ENCODE results near the gene BSN.
"Not testable (repeated sequence)": the region's sequence is repeated elsewhere in the genome, so short reads cannot be mapped to it uniquely, and the experiment has no call there.

Gene BSN

DNA sequence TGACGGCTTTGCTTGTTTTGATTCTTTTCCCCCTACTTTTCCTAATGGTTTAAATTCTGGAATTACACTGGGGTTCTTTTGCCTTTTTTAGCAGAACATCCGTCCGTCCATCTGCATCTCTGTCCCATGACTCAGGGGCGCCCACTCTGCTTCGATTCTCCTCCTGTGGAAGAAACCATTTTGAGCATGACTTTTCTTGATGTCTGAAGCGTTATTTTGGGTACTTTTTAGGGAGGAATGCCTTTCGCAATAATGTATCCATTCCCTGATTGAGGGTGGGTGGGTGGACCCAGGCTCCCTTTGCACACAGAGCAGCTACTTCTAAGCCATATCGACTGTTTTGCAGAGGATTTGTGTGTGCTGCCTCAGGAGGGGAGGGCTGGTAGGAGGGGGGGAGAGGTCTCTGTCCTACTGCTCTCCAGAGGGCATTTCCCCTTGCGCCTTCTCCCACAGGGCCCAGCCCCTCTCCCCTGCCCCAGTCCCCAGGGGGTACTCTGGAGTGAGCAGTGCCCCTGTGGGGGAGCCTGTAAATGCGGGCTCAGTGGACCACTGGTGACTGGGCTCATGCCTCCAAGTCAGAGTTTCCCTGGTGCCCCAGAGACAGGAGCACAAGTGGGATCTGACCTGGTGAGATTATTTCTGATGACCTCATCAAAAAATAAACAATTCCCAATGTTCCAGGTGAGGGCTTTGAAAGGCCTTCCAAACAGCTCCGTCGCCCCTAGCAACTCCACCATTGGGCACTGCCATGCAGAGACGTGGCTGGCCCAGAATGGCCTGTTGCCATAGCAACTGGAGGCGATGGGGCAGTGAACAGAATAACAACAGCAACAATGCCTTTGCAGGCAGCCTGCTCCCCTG lies 19.5 kb upstream of the BSN start:
- FAIRE-seq, result no peak

DNA sequence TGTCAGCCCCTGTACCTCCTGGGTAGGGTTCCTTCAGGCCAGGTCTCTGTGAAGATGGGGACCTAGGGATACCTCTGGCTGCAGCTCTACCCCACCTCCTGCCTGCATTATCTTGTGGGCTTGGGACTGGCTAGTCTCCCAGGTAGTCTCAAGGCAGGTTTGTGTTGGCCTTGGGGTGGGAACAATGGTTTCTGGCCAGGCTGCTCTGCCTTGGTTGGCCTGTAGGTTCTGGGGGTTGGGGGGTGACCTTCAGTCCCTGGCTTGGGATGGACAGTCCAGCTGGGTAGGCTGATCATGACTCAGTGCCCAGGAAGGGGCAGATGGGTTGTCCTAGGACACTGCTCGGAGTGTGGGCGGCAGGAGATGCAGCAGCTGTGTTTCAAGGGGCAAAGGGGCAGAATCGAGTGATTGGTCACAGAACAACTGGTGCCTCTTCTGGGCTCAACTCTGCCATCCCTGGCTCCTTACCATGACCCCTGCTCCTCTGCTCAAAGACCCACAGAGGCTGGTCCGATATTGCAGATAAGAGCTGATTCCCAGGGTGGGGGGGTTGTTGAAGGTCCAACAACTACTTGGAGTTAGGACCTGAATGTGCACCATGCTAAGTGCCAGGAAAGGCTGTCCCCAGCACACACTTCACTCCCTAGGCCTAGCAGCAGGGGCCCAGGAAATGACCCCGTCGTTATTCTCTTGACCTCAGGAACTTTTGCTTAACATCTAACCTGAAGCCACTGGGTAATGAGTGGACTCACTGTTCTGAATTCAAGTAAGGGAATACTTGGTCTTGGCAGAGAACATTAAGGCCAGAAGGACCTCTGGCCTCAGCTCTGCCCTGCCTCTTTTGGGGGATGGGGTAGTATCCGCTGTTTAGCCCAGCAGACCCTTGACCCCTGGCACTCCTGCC lies 18.1 kb upstream of the BSN start:
- no peak for FAIRE-seq

DNA sequence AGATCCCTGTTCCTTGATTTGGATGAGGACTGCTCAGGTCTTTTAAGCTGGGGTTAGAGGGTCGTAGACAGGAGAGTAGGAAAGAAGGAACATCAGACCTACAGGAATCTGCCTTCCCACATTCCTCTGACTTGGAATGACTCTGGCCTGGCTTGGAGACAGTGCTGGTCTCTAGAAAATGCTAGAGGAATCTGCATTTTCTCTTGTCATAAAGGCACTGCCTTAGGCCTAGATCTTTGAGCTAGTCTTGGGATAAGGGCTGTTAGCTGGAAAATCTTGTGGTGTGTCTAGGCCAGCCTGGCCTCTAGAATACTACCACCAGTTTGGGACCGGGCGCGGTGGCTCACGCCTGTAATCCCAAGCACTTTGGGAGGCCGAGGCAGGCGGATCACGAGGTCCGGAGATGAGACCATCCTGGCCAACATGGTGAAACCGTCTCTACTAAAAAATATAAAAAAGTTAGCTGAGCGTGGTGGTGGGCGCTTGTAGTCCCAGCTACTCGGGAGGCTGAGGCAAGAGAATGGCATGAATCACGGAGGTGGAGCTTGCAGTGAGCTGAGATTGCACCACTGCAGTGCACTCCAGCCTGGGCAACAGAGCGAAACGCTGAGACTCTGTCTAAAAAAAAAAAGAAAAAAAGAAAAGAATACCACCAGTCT lies 17.3 kb upstream of the BSN start:
- no peak for FAIRE-seq

DNA sequence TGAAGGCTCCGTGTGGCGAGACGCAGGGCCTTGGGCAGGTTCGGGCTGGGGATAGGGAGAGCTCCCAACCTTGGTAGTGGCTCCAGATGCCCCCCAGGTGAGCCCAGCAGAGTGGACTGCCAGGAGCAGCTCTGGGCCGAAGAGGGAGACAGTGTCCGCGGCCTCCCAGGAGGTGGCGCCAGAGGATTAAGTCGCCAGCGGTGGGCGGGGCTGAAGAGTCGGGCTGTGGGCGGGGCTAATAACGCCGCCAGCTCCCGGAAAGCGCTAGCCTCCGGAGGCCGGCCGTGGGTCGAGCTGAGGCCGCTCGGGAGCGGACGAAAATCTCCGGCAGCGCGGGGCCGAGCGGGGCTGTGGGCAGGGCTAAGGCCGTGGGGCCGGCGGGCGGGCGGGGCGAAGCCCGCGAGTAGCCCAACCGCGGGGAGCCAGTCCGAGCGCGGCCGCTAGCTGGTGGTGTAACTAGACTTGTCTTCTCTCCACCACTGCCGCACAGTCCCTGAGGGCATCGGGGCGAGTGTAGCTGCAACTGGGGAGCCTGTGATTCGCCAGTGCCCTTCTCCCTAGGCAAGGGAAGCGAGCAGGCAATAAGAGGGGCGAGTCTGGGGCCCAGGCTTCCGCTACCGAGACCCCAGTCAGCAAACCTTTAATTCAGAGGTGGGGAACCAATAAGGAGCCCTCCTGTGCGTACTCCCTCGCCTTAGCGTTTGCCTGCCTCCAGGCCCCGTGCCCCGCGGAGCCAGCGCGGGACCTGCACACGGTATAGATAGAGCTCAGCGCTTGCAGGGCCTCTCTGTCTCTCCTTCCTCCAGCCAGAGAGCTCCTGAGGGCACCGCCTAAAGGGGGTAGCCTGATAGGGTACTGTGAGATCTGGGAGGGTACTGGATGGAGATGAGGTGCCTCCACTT lies 14.4 kb upstream of the BSN start:
- no peak for FAIRE-seq

DNA sequence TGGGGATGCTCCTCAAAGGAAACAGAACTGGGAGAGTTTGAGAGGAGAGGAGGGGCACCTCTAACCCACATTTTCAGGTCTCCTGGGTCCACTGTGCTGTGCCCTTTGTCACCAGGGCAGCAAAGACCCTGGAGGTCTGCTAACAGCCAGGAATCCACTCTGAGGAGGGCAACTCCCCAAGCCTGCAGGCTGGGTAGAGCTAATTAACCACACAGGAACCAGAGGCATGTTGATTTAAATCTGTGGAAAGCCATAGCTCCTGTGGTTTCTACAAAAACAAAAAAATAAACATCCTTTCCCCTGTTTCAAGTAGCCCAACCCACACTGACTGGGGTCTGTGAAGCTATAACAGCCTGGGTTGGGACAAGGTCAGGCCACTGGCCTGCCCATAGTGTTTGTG lies 2.2 kb upstream of the BSN start:
- no peak for FAIRE-seq

DNA sequence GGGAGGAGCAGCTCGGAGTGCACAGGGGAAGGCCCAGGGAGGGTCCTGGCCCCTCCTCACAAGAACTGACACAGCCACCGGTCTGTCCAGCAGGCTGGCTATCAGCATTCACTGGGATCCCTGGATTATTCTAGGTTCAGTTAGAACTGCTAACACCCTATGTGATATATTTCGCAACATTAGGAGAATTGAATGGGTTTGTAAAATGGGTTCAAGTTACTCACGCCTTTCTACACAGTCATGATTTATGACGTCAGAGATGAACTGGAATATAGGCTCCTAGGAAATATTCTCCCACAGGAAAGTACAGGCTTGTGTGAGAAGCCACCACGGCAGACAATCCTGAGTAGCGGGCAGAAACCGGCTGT lies 969 bp upstream of the BSN start:
- no peak for FAIRE-seq

DNA sequence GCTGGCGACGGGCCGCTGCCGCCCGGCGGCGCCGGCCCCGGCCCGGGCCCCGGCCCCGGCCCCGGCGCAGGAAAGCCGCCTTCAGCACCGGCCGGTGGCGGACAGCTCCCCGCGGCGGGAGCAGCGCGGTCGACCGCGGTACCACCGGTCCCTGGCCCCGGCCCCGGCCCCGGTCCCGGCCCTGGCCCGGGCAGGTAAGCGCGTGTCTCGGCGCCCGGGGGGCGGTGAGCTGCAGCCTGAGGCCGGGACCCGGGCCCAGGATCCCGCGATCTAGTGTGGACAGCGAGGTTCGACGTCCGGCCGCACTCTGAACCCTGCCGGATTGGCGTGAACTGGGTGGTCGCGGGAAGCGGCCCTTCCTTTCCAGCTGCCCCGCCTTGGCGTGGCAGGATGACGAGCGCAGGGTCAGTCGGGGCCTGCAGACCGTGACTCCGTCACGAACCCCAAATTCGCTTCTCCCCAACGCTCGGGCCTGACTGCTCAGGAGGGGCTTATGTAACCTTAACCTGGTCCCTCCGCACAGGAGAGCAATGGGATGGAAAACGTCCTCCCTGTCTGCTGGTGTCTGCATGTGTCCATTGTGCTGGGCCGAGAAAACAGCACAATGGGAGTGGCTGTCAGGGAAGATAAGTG lies 472 bp downstream of the BSN start:
- FAIRE-seq, result no peak

DNA sequence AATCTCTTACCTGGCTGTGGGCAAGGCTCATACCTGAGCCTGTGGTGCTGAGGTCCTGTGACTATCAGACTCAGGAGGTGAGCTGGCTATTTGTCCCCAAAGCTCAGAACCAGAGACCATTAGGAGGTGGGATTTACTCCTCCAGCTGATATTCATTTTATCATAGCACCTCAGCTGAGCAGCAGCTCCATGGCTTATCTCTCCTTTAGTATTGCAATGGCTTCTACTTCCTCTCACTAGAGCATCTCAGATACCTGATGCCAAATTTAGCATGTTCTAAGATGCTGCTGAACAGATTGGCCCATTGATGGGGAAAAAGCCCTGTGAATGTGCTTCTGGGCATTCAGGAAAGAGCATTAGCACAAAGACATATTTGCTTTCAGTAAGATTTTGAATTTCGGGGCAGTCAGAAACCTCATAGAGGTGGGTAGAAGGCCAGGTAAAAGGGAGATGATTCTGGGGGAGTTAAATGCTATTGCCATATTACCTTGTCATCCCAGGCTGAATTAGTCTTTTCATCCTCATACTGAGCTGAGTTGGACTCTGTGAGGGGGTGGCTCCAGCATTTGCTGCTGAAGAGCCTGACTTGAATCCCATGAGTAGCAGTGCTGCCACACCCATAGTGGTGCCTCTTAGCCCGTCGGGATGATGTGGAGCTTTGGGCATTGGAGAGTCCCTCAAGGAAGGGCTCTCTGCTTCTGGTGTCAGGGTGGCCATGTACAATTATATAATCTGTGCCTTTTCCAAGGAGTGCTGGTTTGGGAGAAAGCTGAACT lies 2.4 kb downstream of the BSN start:
- no peak for FAIRE-seq

DNA sequence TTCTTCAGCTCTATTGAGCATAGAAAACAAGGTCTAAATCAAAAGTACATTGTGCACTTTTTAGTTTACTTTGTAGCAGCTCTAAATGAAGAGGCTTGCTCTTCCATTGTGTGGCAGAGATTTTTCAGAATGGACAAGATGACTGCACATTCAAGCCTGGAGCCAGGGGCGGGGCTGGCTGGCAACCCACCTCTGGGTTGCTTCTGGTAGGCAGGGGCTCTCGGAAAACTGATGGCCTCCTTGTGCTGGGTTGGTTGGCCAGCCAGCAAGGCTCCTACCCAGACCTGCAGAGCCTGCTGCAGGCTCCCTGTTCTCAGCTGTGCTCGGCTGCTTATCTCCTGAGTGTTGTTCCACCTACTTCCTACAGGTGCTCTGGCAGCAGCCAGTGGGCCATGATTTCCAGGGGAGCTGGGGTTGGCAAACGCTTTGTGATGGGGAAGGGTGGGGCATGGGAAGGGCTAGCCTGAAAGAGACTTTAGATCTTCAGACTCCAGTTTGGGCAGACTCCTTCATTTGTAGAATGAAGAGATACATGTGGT lies 8.8 kb downstream of the BSN start:
- FAIRE-seq, result no peak

DNA sequence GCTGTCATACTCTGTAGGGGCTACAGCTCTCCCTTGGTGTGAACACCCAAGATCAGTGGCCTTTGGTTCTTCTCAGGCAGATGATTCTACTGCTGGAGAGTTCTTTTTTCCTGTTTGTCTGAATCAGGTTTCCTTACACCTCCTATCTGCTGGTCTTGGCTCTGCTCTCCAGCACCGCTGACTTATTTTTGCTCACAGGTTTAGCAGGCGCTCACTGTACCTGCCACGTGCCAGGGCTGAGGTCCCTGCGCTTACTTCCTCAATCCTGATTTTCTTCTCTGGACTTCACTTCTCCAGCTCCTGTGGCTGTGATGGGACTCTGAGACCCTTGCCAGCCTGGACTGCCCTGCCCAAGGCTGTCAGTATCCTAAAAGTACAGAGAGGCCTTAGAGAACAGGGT lies 9.5 kb downstream of the BSN start:
- FAIRE-seq, result no peak

DNA sequence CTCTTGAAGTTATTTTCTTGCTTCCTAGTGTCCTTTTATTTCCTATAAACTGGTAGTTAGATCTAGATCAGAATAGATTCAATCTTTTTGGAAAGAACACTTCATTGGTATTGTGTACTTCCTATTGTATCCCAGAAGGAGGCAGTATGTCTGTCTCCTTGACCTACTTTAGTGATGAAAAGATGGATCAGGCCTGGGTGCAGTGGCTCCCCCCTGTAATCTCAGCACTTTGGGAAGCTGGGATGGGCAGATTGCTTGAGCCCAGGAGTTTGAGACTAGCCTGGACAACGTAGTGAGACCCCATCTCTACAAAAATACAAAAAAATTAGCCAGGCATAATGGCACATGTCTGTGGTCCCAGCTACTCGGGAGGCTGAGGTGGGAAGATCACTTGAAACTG lies 12.0 kb downstream of the BSN start:
- no peak for FAIRE-seq

DNA sequence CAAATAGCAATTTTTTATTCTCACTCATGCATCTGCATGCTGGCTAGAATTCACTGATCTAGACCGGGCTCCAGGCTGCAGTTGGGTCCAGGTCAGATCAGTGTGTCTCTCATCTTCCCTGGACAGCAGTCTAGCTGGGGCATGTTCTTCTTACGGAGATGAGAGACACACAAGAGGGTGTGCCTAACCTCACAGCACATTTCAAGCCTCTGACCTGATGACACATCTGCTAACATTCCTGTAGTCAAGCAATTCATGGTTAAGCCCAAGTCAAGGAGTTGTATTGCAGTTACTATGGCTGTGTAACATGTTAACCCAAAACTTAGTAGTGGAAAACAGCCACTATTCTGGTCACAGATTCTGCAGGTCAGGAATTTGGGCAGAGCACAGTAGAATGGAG lies 13.1 kb downstream of the BSN start:
- no peak for FAIRE-seq

DNA sequence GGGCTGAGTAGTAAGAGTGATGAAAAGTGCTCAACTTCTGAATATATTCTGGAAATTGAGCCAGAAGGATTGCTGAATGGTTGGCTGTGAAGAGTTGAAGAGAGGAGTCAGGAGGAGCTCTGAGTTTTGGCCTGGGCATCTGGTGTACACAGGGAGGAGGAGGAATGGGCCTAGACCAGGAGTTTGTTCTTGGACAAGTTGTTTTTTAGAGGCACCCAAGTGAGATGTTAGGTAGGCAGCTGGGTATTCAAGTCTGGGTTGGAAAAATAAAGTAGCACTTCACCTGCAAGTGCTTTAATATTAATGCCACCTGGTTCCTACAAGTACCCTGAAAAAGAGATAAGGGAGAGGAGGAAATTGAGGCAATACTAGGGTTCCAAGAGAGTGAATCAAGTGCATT lies 14.7 kb downstream of the BSN start:
- FAIRE-seq, result no peak

DNA sequence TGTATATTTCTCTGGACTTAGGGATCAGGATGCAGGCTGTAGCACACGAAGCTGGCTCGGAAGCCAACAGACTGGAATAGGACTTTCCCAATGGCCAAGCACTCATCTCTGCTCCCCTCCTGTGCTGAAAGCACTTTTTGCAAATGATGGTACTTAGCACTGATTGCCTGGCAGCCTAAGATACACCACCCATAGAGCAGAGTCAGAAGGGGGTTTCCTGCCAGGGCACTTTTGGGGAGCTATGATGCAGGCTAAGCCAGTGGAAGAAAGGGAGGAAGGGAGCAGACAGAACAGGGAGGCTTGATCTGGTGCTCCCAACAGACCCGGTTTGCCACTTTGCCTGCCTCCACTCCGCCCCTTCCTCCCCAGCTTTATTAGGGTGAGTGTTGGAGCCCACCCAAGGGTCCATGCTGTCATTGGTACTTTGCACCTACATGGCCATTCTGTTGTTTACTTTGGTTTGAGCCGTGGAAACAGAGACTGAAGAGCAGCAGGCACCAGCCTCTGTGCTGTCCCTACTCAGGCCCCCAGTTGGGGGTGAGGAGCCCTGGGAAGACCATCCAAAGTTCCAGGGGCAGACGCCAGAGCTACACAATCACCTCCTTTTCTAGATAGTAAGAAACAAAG lies 15.9 kb downstream of the BSN start:
- no peak for FAIRE-seq

DNA sequence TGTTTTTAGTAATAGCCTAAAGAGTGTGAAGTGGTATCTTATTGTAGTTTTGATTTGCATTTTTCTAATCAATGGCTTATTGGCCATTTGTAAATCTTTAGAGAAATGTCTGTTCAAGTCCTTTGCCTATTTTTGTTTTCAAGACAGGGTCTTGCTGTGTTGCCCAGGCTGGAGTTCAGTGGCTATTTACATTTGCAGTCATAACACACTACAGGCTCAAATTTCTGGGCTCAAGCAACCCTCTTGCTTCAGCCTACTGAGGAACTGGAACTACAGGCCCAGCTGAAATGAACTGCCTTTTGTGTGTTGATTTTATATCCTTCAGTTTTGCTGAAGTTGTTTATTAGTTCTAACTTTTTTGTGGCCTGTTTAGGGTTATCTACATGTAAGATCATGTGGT lies 27.9 kb downstream of the BSN start:
- FAIRE-seq, result no peak

DNA sequence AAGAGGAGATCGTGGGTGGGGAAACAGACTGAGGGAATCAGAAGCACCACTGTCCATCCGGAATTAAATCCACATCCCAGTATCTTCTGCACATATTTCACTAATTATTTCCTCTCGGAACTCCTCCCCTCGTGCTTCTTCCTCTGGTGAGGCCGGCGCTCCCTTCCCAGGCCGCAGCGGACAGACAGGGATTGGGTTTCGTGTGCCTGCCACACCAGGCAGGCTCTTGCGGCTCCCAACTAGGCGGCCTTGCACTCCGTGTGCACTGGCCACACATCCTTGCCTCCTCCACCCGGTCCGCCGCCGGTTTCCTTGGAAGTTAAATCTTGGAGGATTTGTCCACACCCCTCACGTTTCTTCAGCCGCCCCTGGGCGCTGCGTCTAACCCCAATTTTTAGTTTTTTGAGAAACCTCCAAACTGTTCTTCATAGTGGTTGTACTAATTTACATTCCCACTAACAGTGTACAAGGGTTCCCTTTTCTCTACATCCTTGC lies 31.0 kb downstream of the BSN start:
- FAIRE-seq, result not testable (repeated sequence)

DNA sequence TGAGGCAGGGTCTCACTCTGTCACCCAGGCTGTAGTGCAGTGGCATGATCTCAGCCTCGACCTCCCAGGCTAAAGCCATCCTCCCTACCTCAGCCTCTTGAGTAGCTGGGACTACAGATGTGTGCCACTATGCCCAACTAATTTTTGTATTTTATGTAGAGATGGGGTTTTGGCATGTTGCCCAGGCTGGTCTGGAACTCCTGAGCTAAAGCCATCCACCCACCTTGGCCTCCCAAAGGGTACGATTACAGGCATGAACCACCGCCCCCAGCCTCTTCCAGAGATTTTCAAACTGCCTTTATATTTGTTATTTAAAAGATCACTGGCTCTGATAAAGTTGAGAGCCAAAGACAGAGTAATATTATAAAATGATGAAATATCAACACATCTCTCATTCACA lies 37.3 kb downstream of the BSN start:
- FAIRE-seq, result no peak

DNA sequence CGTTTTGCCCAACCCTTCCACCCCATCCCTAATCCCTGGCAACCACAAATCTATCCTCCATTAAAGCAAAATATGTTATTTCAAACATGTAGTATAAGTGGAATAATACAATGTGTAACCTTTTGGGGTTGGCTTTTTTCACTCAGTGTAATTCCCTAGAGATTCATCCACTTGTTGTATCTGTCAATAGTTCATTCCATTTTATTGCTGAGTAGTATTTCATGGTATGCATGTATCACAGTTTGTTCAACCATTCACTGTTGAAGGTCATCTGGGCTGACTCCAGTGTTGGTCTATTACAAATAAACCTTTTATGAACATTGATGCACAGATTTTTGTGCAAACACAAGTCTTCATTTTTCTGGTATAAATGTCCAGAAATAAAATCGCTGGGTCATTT lies 38.8 kb downstream of the BSN start:
- no peak for FAIRE-seq

DNA sequence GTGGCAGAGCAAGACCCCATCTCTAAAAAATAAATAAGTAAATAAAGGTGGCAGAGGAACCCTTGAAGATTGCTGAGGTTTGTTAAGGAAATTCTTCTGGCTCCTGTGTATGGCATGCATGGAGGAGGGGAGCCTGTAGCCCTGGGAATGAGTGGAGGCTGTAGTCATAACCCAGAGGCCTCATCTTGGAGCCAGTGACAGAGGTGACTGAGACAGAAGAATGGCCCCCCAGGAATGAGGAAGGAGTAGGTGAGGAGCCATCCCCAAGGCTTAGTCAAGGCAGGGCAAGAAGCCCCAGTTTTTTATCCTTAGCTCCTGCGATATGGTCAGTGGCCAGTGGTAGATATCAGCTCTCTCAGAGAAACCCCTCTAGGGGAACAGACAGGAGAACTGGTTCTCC lies 46.5 kb downstream of the BSN start:
- FAIRE-seq, result no peak

DNA sequence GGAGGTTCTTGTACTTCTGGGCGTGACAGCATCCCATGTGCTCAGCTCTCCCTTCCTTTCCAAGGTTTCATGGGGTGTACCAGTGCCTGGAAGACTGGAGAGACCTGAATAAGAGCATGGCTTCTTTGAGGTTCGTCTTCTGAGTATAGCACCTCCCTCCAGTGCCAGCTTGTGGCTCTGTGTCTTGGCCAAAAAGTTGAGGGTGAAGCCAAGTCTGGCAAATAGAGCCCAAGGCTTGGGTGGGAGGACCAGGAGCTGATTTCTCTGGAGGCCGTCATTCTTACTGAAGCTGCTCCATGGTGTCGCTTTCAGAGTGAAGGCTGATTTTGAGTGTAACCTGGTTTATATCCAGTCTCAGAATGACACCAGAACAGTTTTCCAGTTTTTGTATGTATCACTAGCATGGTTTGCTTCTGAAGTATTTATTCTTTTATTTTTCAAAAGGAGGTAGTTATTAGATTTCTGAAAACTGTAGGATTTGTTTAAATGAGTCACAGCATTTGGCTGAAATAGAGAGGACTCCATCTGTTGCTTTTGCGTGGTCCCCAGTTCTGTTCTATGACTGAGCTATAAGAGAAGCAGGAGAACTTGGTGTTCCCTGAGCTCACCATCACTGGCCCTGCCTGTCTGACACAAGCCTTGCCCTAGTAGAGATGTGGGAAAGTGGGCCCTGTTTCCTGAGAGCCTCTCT lies 47.2 kb downstream of the BSN start:
- FAIRE-seq, result no peak

Measured in colon (tissue), 2 donors.